Right lobe of liver (tissue), 6 donors: ENCODE data around the gene MAP3K5. TPM values are rescaled to one million over a fixed set of nuclear protein-coding genes. Genes with fewer than 3 reads are reported as not detected.

Experiments used
- ATAC-seq, 4 donors: fragments of 200-7000 bp; cut with Tn5 transposase; one replicate each; pipeline ENCODE4 v1.9.1; 2020; ENCODE audit warnings: mild to moderate bottlenecking in 4 of 4, moderate library complexity in 4 of 4
- DNase-seq, 3 donors: peaks; one replicate each; pipeline ENCODE4 v3.0.0-alpha.2; 2020
- H3K27ac ChIP-seq, 3 donors: fragments of 200-600 bp; one replicate each; pipeline ENCODE4 v1.8.0; 2022
- H3K27me3 ChIP-seq, 2 donors: fragments of 200-600 bp; one replicate each; pipeline ENCODE4 v1.8.0; 2022
- H3K36me3 ChIP-seq, 4 donors: fragments of 200-600 bp; sonication (generic) in 1 of 4; one replicate each; pipeline versions ENCODE4 v1.5.1 to v1.8.0; 2017 to 2022; ENCODE audit warnings: control low read depth in 1 of 4
- H3K4me1 ChIP-seq, 4 donors: fragments of 200-600 bp; sonication (generic) in 1 of 4; one replicate each; pipeline versions ENCODE4 v1.5.1 to v1.8.0; 2017 to 2022; ENCODE audit warnings: control low read depth in 1 of 4
- H3K4me3 ChIP-seq, 3 donors: fragments of 200-600 bp; one replicate each; pipeline ENCODE4 v1.8.0; 2022
- H3K9me3 ChIP-seq, 4 donors: fragments of 200-600 bp; sonication (generic) in 1 of 4; one replicate each; pipeline versions ENCODE4 v1.5.1 to v1.8.0; 2017 to 2022; ENCODE audit warnings: control low read depth in 1 of 4
- CTCF ChIP-seq, 4 donors: fragments of 200-600 bp in 3 of 4; fragments of 450-650 bp in 1 of 4; IDR thresholded peaks; one replicate each; pipeline versions ENCODE4 v1.5.1 to v1.8.0; 2016 to 2022; ENCODE audit warnings: antibody characterized with exemption in 4 of 4, mild to moderate bottlenecking in 2 of 4
- POLR2A ChIP-seq: fragments of 450-650 bp; IDR thresholded peaks from one replicate; pipeline ENCODE4 v1.6.1; 2017; ENCODE audit warnings: antibody characterized with exemption, mild to moderate bottlenecking
- WGBS: methylation state at CpG from one replicate; pipeline ENCODE4 v1.1.6; 2018; ENCODE audit warnings: low coverage, low lambda C conversion rate; ENCODE audit not compliant: insufficient coverage; ENCODE audit errors: missing lambda C conversion rate; 5-methylcytosine and 5-hydroxymethylcytosine counted together
- intact Hi-C, 2 donors: fragments of 100-400 bp; cut with DNase I; formaldehyde crosslinking; loops; one replicate each; pipeline versions ENCODE4 v1.11.2 to v1.14.1; 2022
- total RNA-seq, 6 experiments: library from RNA; depleted of rRNA in 2 of 6; stranded (reverse); fragments of >200 nt in 2 of 6; fragmentation: NEBNext Ultra II Directional in 3 of 6; extraction: Animal tissue kit (Norgen Biotek cat#: 25700) in 3 of 6; gene quantifications; one replicate each; pipeline versions ENCODE4 v1.1.0 to v1.2.4, GENCODE V29; 2016 to 2023
- donor health status: DM: no; HTN: yes; CAD: no.
- donor health status: DM: no; HTN: no; CAD: no.
- donor health status: DM: no; HTN: no; CAD: no.
- donor health status: DM: no; HTN: yes; CAD: no.
- donor health status: DM: no; HTN: yes; CAD: no.

The MAP3K5 gene
- total RNA-seq, 6 experiments from 2014 or later = 5.0 to 10.4 (median 6.9) TPM

GRCh38 chr6:136660727-136661126 is 131.6 kb downstream of the MAP3K5 start:
- intact Hi-C loops = no loop called here
- Histone ChIP-seq H3K27me3 (no peaks in the 10 kb centered on the region), H3K27ac (no peak overlapping the region), H3K4me1 (no peaks in the 10 kb centered on the region), H3K4me3 (no peak overlapping the region), H3K9me3 (no peaks in the 10 kb centered on the region), H3K36me3 (no peaks in the 10 kb centered on the region)
- no peak for DNase-seq
- WGBS = 100% methylated on average over 1 of the region's 1 CpG
- no peak for ATAC-seq
- TF ChIP-seq CTCF (IDR thresholded peaks at IDR 0.05) = no peak
- no peak for TF ChIP-seq POLR2A

GRCh38 chr6:136659991-136660499 is 132.2 kb downstream of the MAP3K5 start:
- 94% methylated on average over 6 of the region's 6 CpGs for WGBS
- DNase-seq (no peak), ATAC-seq (no peak)
- Histone ChIP-seq H3K27me3 (no peaks in the 10 kb centered on the region), H3K4me3 (no peak overlapping the region), H3K27ac (no peak overlapping the region), H3K9me3 (no peaks in the 10 kb centered on the region), H3K36me3 (no peaks in the 10 kb centered on the region), H3K4me1 (no peaks in the 10 kb centered on the region)
- TF ChIP-seq POLR2A = no peak
- no peak for TF ChIP-seq CTCF (IDR thresholded peaks at IDR 0.05)
- intact Hi-C loops = no loop called here

GRCh38 chr6:136658711-136659110 is 133.6 kb downstream of the MAP3K5 start:
- 85% methylated on average over 2 of the region's 2 CpGs for WGBS
- H3K4me1 ChIP-seq = no peaks in the 10 kb centered on the region
- no peak overlapping the region for H3K27ac ChIP-seq
- ATAC-seq (no peak), DNase-seq (no peak)
- no peaks in the 10 kb centered on the region for H3K27me3 ChIP-seq
- no peak overlapping the region for H3K4me3 ChIP-seq
- H3K9me3 ChIP-seq = no peaks in the 10 kb centered on the region
- no peaks in the 10 kb centered on the region for H3K36me3 ChIP-seq
- no peak for TF ChIP-seq CTCF (IDR thresholded peaks at IDR 0.05)
- no peak for TF ChIP-seq POLR2A
- intact Hi-C loops = no loop called here

GRCh38 chr6:136657666-136658065 is 134.6 kb downstream of the MAP3K5 start:
- 88% methylated on average over 4 of the region's 4 CpGs for WGBS
- intact Hi-C loops = no loop called here
- Histone ChIP-seq H3K27me3 (no peaks in the 10 kb centered on the region), H3K4me3 (no peak overlapping the region), H3K9me3 (no peaks in the 10 kb centered on the region), H3K27ac (no peak overlapping the region), H3K4me1 (no peaks in the 10 kb centered on the region), H3K36me3 (no peaks in the 10 kb centered on the region)
- DNase-seq (no peak), ATAC-seq (no peak)
- TF ChIP-seq CTCF (IDR thresholded peaks at IDR 0.05) (no peak), POLR2A (no peak)

- ATAC-seq = no peak
- WGBS = 50% methylated on average over 1 of the region's 1 CpG
- Histone ChIP-seq H3K9me3 (no peaks in the 10 kb centered on the region), H3K4me3 (no peak overlapping the region), H3K36me3 (no peaks in the 10 kb centered on the region), H3K27me3 (no peaks in the 10 kb centered on the region), H3K4me1 (no peaks in the 10 kb centered on the region), H3K27ac (no peak overlapping the region)
- intact Hi-C loops = no loop called here
- no peak for DNase-seq
- no peak for TF ChIP-seq CTCF (IDR thresholded peaks at IDR 0.05)
- no peak for TF ChIP-seq POLR2A
Measured at GRCh38 chr6:136656121-136656520, 136.2 kb downstream of the MAP3K5 start.
